Kidney epithelial cell (primary cell): ENCODE measurements around the gene PCNX1. TPM values are rescaled to one million over a fixed set of nuclear protein-coding genes. Genes with fewer than 3 reads are reported as not detected.

Experiments
- DNase-seq: peaks from one replicate; pipeline ENCODE4 v3.0.0-alpha.2; 2010; ENCODE audit warnings: low read depth
- H3K27me3 ChIP-seq: 2 replicates; pipeline ENCODE4 v1.6.0; 2011; ENCODE audit warnings: low read length; ENCODE audit not compliant: control insufficient read depth, insufficient read depth
- H3K36me3 ChIP-seq: 2 replicates; pipeline ENCODE4 v1.5.1; 2011; ENCODE audit warnings: low read length; ENCODE audit not compliant: control insufficient read depth, insufficient read depth
- H3K4me3 ChIP-seq: 2 replicates; pipeline ENCODE4 v1.5.1; 2011; ENCODE audit warnings: low read depth, mild to moderate bottlenecking, control low read depth, low read length
- CTCF ChIP-seq: IDR thresholded peaks from 2 replicates; pipeline ENCODE4 v1.5.1; 2011; ENCODE audit warnings: mild to moderate bottlenecking, moderate library complexity, low read length, control low read depth, inconsistent platforms; ENCODE audit not compliant: insufficient read depth, poor library complexity, severe bottlenecking
- total RNA-seq: library from RNA; depleted of rRNA; stranded (reverse); fragments of >200 nt; gene quantifications from 2 replicates; pipeline ENCODE4 v1.2.3, GENCODE V29; 2015

Gene PCNX1
- total RNA-seq, 1 donor from 2014 or later = 26.9 TPM

GRCh38 chr14:71022939-71023338, 115.7 kb downstream of the PCNX1 start:
- no peaks in the 10 kb centered on the region for H3K36me3 ChIP-seq
- no peaks in the 10 kb centered on the region for H3K27me3 ChIP-seq
- H3K4me3 ChIP-seq = no peak overlapping the region
- TF ChIP-seq CTCF = no peak
- DNase-seq = no peak

DNA sequence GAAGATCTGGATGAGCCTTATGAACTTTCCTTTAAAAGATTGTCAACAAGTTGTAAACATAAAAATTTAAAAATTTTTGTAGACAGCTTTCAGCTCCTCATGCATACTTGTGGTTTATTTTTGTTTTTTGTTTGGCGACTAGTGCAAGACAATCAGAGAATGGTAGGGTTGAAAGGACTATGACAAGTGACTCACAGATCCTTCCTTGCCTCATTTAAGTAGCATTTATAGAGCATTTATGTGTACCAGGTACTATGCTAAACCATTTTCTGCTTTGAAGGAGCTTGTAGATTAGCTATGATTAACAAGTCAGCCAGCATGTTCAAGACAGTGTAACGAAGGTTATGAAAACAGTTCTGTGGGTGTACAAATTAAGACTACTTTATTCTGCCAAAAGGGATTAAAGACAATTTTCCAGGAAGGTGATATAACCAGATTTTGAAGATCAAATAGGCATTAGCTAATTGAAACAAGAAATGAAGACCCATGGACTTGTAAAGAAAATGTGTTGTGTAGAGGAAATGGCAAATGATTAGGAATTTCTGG, 122.0 kb downstream of the PCNX1 start:
- no peak for TF ChIP-seq CTCF
- DNase-seq = no peak
- H3K4me3 ChIP-seq = no peak overlapping the region
- peaks cover 2% of the 10 kb centered on the region for H3K36me3 ChIP-seq
- no peaks in the 10 kb centered on the region for H3K27me3 ChIP-seq

DNA sequence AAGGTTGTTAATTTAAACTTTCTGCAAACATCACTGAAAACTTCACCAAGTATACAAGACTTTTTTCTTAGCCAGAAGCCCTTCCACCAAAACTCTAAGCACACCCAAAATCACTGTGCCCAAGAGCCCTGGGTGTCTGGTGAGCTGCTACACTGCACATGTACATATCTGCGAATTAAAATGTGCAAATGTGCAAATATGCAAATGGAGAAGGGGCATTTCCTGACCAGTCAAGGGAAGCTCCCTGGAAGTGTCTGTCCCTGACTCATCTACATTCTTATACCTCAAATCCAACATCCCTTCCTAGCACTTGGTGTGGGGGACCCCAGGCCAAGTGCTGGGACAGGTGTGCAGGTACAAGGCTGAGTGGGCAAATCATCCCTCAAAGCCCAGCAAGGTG, 123.7 kb downstream of the PCNX1 start:
- Histone ChIP-seq H3K27me3 (no peaks in the 10 kb centered on the region), H3K36me3 (peaks cover 2% of the 10 kb centered on the region)
- TF ChIP-seq CTCF = no peak

DNA sequence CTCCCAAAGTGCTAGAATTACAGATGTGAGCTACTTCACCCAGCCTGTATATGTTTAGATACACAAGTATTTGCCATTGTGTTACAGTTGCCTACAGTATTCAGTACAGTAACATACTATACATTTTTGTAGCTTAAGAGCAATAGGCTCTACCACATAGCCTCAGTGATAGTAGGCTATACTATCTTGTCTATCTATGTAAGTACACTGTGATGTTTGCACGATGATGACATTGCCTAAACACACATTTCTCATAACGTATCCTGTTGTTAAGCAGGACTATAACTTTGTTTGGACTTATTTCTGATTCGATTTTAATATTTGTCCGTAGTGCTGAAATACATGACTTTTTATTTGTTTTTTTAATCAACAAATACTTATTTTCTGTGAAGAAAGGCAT, 129.2 kb downstream of the PCNX1 start:
- no peak for DNase-seq
- no peaks in the 10 kb centered on the region for H3K27me3 ChIP-seq
- H3K4me3 ChIP-seq = no peak overlapping the region
- peaks cover 2% of the 10 kb centered on the region for H3K36me3 ChIP-seq
- TF ChIP-seq CTCF = no peak

More for the DNA sequence above, 123.7 kb downstream of the PCNX1 start:
- DNase-seq = no peak
- no peak overlapping the region for H3K4me3 ChIP-seq

- TF ChIP-seq CTCF = no peak
- Histone ChIP-seq H3K4me3 (no peak overlapping the region), H3K27me3 (no peaks in the 10 kb centered on the region), H3K36me3 (peaks cover 1% of the 10 kb centered on the region)
- no peak for DNase-seq
Observed at GRCh38 chr14:71048393-71048792, 141.1 kb downstream of the PCNX1 start.

GRCh38 chr14:71049435-71050133, 142.3 kb downstream of the PCNX1 start:
- Histone ChIP-seq H3K27me3 (no peaks in the 10 kb centered on the region), H3K36me3 (peaks cover 1% of the 10 kb centered on the region), H3K4me3 (no peak overlapping the region)
- no peak for TF ChIP-seq CTCF
- DNase-seq = no peak
